CD4-positive, alpha-beta T cell treated with Interleukin-6 for 4 hours (primary cell): ENCODE data around the gene FBXL5.
"Not testable (repeated sequence)": the region's sequence is repeated elsewhere in the genome, so short reads cannot be mapped to it uniquely, and the experiment has no call there.

ENCODE experiments used
- DNase-seq: peaks from one replicate; pipeline ENCODE4 v3.0.0-alpha.2; 2020; ENCODE audit warnings: mixed read lengths

FBXL5 gene

GRCh38 chr4:15648600-15648999 is 6.6 kb downstream of the FBXL5 start:
- no peak for DNase-seq

DNA sequence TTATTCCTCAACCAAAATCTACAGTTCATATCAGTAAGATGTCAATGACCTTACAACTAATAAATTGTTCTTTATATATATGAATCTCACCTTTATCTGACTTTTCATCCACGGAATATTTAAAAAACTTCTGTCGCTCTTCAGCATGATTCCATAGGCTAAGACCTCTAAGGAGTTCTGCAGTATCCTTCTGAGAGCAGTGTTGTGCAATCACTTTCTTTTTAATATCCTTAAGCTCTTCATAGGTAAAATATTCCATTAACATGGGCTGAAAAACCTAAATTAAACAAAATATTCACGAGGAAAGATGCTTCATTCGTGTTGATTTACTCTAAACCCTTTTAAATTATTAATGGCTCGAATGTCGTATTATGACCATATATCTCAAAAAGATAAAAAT is 16.7 kb downstream of the FBXL5 start:
- DNase-seq: no peak

GRCh38 chr4:15636818-15637217 is 18.3 kb downstream of the FBXL5 start:
- DNase-seq: no peak

DNA sequence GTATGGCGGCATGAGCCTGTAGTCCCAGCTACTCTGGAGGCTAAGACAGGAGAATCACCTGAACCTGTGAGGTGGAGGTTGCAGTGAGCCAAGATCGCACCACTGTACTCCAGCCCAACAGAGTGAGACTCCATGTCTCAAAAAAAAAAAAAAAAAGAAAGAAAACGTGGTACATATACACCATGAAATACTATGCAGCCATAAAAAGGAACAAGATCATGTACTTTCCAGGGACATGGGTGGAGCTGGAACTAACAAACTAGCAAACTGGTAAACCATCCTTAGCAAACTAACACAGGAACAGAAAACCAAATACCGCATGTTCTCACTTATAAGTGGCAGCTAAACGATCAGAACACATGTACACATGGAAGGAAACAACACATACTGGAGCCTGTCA is 37.8 kb downstream of the FBXL5 start:
- not testable (repeated sequence) for DNase-seq

DNA sequence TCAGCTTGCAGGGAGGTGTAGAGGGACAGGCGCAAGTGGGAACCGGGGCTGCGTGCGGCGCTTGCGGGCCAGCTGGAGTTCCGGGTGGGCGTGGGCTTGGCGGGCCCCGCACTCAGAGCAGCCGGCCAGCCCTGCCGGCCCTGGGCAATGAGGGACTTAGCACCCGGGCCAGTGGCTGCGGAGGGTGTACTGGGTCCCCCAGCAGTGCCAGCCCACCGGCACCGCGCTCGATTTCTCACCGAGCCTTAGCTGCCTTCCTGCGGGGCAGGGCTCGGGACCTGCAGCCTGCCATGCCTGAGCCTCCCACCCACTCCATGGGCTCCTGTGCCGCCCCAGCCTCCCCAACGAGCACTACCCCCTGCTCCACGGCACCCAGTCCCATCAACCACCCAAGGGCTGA is 40.3 kb downstream of the FBXL5 start:
- not testable (repeated sequence) for DNase-seq

- DNase-seq: no peak
Observed at GRCh38 chr4:15612136-15612535, 43.0 kb downstream of the FBXL5 start.

DNA sequence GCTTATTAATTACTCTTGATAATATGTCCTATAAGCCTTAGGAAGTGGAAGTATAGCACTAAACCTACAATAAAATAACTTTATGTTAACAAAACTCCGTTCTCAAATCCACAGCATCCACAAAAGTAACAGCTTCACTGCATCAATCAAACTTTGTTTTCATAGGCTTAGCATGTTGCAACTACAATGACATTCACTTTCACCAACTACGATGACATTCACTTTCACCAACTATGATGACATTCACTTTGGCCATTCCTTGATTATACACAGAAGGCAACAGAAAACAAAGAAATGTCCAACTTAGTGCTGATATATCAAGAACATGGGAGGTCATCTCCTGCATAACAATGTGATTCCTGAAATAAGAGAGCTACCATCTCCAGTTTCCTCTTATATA is 44.3 kb downstream of the FBXL5 start:
- DNase-seq: no peak

GRCh38 chr4:15605537-15605936 is 49.6 kb downstream of the FBXL5 start:
- no peak for DNase-seq

GRCh38 chr4:15601862-15602261 is 53.3 kb downstream of the FBXL5 start:
- no peak for DNase-seq

DNA sequence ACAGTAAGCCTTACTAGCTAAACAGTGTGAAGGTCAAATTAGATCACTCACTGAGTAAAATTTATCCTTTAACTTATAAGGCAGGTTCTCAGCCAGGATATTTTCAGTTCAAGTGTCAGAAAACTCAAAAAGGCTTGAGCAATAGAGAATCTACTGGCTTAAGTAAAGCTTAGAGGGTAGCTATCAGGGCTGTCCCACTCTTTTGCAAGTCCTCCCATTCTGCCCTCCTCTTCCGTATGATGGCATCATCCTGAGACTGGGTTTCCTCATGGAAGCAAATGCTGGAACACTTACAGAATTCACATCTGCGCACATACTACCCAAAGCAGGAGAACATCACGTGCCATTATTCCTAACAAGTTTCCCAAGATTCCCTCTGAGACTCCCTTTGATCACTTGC is 55.0 kb downstream of the FBXL5 start:
- DNase-seq: no peak

DNA sequence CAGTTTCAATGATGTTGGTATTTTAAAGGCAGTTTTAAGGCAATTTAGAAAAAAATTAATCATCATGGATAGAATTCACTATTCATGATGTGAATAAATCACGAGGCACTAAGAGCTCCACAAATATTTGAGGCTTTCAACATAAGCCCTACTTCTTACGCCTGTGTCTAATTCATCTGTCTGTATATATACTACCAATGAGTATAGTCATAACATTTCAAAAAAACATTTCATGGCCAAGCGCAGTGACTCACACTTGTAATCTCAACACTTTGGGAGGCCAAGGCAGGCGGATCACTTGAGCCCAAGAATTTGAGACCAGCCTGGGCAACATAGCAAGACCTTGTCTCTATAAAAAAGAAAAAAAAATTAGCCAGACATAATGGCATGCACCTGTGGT is 56.5 kb downstream of the FBXL5 start:
- no peak for DNase-seq

DNA sequence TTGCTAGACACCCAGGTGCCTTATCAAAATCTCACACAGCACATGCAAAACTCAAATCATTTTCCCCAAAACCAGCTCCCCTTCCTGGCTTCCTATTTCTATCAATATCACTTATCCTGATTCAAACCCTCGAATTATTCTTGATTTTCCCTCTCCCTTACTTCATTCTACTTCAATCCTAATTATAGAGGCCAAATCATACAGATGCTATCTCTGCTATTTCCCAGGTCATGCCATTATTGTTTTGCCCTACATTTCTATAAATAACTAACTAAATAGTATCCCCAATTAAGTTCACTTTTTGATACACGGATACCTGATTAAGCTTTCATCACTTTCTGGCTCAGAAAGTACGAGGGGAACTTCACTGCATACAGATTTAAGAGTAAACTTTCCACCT is 62.4 kb downstream of the FBXL5 start:
- no peak for DNase-seq

GRCh38 chr4:15587649-15588048 is 67.5 kb downstream of the FBXL5 start:
- no peak for DNase-seq

- DNase-seq: no peak
Observed at GRCh38 chr4:15586066-15586465, 69.1 kb downstream of the FBXL5 start.

GRCh38 chr4:15585331-15585730 is 69.8 kb downstream of the FBXL5 start:
- no peak for DNase-seq

DNA sequence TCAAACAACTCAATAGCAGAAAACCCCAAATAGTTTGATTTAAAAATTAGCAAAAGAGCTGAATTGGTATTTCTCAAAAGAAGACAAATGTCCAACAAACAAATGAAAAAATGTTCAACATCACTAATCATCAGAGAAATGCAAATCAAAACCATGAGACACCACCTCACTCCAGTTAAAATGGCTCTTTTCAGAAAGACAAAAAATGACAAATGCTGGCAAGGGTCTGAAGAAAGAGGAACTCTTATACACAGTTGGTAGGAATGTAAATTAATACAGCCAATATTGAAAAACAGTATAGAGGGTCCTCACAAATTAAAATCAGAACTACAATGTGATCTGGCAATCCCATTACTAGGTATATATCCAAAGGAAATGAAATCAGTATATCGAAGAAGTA is 70.4 kb downstream of the FBXL5 start:
- no peak for DNase-seq

- DNase-seq: no peak
Observed at GRCh38 chr4:15577508-15577907, 77.6 kb downstream of the FBXL5 start.

GRCh38 chr4:15575966-15576365 is 79.2 kb downstream of the FBXL5 start:
- DNase-seq: no peak

GRCh38 chr4:15569746-15570145 is 85.4 kb downstream of the FBXL5 start:
- DNase-seq: no peak

DNA sequence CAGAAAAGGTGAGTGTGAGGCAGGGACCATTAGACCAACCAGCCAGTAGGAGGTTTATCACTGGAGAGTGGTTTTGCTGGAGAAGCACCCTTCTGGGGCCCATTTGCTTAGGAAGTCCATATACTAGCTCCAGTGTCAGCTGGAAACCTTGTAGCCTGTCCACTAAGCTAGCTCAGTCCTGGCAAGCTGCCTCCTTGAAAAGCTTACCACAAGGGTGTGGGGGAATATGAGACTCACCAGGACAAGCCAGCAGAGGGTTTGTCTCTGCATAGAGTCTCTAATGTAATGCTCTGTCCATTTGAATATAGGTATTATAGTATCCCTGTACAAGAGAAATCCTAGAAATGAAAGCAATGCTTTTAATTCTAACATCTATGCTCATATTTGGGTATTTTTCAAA is 86.3 kb downstream of the FBXL5 start:
- DNase-seq: no peak

GRCh38 chr4:15563871-15564270 is 91.3 kb downstream of the FBXL5 start:
- DNase-seq: no peak

DNA sequence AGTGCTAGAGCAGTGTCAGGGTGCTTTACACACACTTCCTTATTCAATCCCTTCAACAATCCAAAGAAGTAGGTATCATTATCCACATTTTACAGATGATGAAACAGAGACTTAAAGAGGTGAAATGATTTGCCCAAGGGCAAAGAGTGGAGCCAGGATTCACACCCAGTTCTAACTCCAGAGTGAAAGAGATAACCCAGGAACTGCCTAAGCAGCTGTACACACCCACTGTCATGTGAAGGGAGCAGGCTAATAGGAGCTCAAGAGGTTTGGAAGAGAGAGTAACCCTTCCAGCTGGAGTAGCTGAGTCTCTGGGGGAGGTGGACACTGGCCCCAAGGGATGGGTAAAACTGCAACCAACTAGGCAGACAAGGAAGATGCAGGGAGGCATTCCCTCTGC is 92.5 kb downstream of the FBXL5 start:
- DNase-seq: no peak

DNA sequence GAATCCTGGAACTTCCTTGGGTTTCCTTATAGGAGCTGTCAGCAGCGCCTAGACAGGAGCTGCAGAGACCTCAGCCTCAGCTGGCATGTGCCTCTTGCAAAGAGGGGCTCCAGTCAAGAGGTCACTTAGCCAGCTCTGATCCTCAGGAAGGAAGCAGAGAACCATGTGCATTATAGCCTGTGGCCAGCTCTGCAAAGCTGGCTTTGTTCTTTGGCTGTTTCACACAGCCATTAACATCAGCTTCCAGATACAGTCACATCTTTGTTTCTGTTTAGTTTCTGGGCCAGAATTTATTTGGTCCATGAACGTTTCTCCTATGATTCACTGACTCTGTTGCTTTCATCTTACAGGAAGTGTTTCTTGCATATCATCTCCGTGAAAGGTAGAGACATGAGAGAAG is 93.0 kb downstream of the FBXL5 start:
- DNase-seq: no peak

DNA sequence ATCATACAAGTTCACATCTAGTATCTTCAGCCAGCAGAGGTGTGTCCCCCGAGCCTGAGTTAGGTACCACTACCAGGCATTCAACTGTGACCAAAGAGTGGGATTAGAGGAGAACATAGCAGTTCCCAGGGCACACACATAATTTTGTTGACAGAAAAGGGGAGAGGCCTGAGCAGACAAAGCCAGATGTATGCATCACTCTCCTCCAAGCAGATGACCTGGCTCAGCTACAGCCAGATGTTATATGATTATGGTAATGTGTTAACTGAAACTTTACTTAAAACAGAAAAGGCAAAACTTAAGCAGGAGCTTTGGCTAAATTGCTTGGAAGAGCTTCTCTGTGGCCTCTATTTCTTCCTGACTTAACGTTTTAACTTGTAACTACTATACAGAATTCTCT is 96.6 kb downstream of the FBXL5 start:
- DNase-seq: no peak

DNA sequence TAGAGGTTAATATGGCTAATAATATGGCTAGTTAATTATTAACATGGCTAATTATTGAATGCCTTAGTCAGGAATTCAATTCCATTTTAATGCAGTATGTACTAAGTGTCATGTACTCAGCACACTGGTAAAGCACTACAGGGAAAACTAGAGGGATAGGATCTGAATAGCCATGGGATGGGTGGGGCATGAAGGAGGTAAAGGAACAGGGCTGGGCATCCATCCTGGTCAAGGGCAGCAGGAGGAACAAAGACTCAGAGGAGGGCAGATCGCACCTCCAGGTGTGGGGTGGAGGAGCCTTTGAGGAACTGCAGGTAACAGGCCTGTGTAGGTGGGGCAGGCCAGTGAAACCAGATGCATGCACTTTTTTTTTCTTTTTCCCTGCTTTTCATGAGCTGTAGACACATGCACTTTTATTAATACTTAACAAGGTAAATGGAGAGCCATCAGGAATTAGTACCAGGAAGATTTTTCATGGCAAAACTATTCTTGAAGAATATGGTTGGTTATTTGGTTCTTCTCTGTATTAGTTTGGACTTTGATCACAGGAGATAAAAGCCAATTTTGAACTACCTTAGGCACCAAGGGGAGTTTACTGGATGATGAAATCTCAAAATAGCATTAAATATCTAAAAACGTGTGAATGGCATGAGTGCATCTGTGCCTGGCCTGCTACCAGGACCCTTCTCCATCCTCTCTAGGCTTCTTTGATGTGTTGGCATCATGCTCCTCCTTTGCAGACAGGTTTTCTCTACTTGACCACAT is 97.2 kb downstream of the FBXL5 start:
- DNase-seq: no peak
